8988T (cell line): ENCODE data around the gene FGD6.
"Not testable (repeated sequence)": the region's sequence is repeated elsewhere in the genome, so short reads cannot be mapped to it uniquely, and the experiment has no call there.

Source experiments
- DNase-seq: peaks from one replicate; pipeline ENCODE4 v3.0.0; 2011

The FGD6 gene

DNA sequence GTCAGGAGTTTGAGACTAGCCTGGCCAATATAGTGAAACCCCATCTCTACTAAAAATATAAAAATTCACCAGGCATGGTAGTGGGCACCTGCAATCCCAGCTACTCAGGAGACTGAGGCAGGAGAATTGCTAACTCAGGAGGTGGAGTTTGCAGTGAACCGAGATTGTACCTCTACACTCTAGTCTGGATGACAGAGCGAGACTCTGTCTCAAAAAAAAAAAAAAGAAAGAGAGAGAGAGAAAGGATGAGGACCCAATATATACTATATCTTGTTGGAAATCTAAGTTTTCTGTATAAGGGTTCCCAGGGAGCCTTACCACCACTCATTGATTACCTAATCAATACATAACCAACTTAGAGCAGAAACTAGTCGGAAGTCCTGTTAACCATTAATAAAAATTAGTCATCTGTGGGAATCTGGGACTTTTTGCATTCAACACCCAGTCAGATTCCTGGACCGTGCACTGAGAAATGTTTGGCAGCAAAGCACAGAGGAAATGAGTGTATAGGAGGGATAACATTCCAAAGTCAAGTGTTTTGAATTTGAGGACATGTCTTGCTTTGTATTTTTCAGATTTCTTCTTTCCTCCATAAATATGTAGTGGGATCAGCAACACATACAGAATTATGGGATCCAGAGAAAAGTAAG lies 99.0 kb downstream of the FGD6 start:
- no peak for DNase-seq

DNA sequence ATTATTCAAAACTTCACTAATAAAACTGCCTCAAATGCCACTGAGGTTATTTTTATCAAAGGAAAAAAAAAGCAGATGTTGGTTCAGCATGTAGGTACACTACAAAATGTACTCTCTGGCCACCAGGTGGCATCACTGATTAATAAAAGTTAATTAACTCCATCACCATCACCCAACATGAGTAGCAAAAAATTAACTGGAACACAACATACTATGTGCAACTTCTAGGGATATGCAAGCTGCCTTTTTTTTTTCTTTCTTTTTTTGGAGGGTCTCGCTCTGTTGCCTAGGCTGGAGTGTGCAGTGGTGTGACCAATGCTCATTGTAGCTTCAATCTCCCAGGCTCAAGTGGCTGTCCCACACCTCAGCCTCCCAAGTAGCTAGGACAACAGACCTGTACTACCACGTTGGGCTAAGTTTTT lies 100.1 kb downstream of the FGD6 start:
- DNase-seq, result no peak

- no peak for DNase-seq
Observed at GRCh38 chr12:95116773-95117172, 100.5 kb downstream of the FGD6 start.

- DNase-seq, result no peak
Observed at GRCh38 chr12:95116341-95116740, 100.9 kb downstream of the FGD6 start.

GRCh38 chr12:95115641-95116040 lies 101.6 kb downstream of the FGD6 start:
- DNase-seq, result no peak

GRCh38 chr12:95114766-95115405 lies 102.4 kb downstream of the FGD6 start:
- no peak for DNase-seq

GRCh38 chr12:95107362-95107761 lies 109.9 kb downstream of the FGD6 start:
- DNase-seq, result no peak

- DNase-seq, result no peak
Observed at GRCh38 chr12:95105540-95105939, 111.7 kb downstream of the FGD6 start.

DNA sequence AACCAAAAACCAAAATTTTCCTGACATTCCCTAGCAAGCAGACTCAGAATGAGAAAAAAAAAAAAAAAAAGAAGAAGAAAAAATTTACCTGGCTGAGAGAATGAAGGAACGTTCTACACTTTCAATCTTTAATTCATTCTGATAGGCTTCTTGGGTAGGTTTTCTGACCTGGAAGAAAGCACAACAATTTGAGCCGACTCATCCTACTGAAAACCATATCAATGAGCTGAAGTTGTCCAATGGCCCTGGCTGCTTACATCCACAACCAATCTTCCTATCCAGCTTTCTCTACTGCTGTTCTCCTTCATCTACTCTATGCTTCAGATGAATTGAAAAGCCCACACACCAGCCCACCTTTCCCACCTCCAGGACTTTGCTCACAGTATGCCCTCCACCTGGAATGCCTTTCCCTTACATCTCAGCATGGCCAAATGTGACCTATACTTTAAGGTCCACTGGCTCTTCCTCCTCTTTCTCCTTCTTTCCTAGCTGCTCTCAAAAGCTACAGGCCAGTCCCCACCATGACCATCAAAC lies 112.3 kb downstream of the FGD6 start:
- no peak for DNase-seq

GRCh38 chr12:95102916-95103671 lies 114.2 kb downstream of the FGD6 start:
- DNase-seq, result peak; percentile 40

DNA sequence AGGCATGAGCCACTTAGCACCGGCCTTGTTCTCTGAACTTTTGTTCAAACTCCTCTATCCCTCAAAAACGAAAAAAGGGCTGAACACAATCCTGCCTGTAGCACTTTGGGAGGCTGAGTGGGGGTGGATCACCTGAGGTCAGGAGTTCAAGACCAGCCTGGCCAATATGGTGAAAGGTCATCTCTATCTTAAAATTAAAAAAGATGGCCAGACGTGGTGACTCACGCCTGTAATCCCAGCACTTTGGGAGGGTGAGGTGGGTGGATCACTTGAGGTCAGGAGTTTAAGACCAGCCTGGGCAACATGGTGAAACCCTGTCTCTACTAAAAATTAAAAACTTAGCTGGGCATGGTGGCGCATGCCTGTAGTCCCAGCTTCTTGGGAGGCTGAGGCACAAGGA lies 115.3 kb downstream of the FGD6 start:
- not testable (repeated sequence) for DNase-seq

- no peak for DNase-seq
Observed at GRCh38 chr12:95100264-95101190, 116.7 kb downstream of the FGD6 start.

DNA sequence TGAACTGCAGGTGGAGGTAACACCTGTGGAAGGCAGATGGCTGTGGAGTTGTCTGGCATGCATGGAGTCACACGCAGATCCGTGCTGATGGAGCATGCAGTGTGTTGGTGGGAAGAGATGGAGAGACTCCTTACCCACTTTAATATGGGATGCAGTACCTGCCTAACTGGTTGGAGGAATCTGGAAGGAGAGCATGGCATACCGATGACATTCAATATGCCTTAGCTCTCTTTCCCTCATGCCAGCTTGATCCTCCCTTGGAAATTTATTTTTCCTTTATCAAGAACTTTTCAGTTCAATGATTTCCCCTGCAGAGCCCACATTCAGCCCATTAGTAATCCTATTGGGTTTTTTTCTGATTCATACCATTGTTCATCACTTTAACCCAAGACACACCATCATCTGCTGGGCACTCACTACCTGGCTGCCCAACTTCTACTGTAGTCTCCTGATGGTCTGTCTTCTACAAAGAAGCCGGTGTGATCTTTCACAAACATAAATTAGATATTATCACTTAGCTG lies 117.9 kb downstream of the FGD6 start:
- no peak for DNase-seq

DNA sequence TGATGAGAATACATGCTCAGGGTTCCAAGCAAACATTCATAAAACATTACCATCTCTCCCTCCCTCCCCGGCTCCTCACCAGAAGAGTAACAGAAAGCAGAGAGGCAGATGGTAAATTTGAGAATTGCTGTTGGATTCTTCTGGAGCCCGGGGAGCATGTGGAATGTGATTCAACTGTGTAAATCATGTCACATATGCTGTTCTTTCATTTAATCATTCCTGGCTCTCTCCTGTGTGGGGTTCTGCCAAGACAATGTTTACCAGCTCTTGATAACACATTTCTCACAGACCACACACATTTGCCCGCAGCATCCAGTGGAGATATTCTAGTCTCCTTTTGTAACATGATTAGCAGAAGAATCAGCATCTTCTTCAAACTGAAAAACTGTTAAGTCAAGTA lies 120.4 kb downstream of the FGD6 start:
- DNase-seq, result no peak

DNA sequence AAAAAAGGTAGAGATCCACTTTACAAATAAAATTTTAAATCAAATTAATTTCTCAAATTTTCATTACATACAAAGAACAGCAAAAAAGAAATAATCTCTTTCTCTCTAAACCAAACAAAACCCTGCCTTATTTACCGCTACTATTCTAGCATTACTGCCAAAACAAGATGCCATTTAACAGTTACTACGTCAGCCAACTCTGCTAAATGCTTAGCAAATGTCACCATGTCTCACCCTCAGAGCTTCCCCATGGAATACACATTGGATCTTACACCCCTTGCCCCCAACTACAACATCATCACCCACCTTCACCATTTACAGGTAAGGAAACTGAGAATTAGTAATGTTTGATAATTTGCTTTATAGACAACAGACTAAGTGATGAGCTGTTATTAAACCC lies 120.9 kb downstream of the FGD6 start:
- DNase-seq, result no peak

GRCh38 chr12:95095866-95096265 lies 121.4 kb downstream of the FGD6 start:
- not testable (repeated sequence) for DNase-seq

GRCh38 chr12:95089462-95089861 lies 127.8 kb downstream of the FGD6 start:
- no peak for DNase-seq

- no peak for DNase-seq
Observed at GRCh38 chr12:95088379-95088778, 128.9 kb downstream of the FGD6 start.

GRCh38 chr12:95085612-95086011 lies 131.7 kb downstream of the FGD6 start:
- DNase-seq, result no peak

DNA sequence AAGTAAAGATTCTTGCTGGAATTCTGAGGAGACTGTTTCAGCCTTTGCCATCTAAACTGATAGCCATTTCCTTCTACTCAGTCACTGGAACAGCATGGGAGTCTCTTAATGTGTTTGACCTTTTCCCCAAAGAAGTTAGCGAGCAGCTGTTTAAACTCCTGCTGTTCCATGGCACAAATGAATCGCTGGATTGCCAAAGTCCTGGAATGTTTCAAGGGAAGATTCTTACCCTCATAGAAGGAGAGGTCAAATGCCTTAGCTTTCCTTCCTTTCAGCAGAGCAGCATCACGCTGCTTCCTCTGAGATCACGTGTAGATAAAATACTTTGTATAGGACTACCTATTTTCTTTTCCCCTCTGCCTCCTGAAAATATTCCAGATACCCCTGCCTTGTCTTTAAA lies 133.3 kb downstream of the FGD6 start:
- DNase-seq, result no peak

DNA sequence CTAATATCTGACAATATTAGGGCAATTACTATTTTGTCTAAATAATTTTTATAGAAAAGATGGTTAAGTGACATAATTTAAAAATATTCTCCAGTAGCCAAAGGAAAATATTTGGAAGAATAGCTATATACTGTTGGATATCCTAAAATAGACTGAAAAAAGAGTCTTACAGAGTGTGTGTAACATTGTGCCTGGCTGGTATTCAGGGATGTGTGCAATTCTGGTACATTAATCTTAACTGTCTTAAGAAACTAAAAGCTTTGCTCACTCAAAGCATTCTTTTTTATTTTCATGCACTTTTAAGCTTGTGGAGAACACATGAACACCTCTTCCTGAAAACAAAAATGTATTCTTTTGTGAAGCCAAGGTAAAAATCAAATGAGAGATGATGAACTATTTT lies 133.8 kb downstream of the FGD6 start:
- DNase-seq, result no peak

DNA sequence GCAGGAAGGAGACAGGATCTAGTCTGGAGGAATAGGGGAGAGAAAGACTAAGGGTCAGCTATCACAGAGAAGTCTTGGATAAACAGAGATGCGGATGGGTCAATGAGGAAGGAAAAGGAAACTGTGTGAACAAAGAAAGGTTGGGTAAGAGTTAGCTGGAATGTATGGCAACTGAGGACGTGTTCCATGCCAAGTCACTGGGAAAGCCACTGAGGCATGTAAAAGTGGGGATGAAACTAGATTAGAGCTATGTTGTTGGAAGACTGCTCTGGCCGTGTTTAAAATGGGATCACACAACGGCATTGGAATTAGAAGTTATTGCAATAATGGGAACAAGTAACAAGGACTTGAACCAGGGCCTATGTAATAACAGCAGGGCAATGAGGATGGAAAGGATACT lies 139.9 kb downstream of the FGD6 start:
- DNase-seq, result no peak

- DNase-seq, result no peak
Observed at GRCh38 chr12:95074766-95075165, 142.5 kb downstream of the FGD6 start.
